Measurements from ENCODE around the gene FOXO1. TPM values are rescaled to one million over a fixed set of nuclear protein-coding genes. Genes with fewer than 3 reads are reported as not detected.

Gene FOXO1
- total and polyA plus RNA-seq, 3 experiments from 2014 or later: 32.6 to 56.2 (median 32.9) TPM

- H3K27me3 ChIP-seq (ENCODE audit: insufficient read depth, low read length, poor library complexity, severe bottlenecking): no peaks in the 10 kb centered on the region
- H3K9me3 Mint-ChIP-seq: peaks cover 0 to 2% (median 0%) of the 10 kb centered on the region in 5 donors
- peaks cover 30% of the 10 kb centered on the region for H3K4me1 ChIP-seq (ENCODE audit: insufficient read depth, low read length)
- H3K4me1 Mint-ChIP-seq: peaks cover 18 to 37% (median 23%) of the 10 kb centered on the region in 3 donors
- peaks cover 0 to 2% of the 10 kb centered on the region in 2 donors for H3K27me3 Mint-ChIP-seq
- H3K4me3 ChIP-seq (ENCODE audit: low read length): no peak overlapping the region
- no peak overlapping the region for H3K4me3 Mint-ChIP-seq
- no peaks in the 10 kb centered on the region for H3K9me3 ChIP-seq (ENCODE audit: low read length)
- ChIA-PET POLR2A (no interaction called here), CTCF (no interaction called here)
- H3K27ac ChIP-seq (ENCODE audit: low read depth, low read length): no peak overlapping the region
- peak overlapping the region in 1 of 8 donors; percentile 45 for H3K27ac Mint-ChIP-seq
- H3K36me3 Mint-ChIP-seq: peaks cover 0 to 5% (median 3%) of the 10 kb centered on the region in 3 donors
- no peak for DNase-seq
- no peaks in the 10 kb centered on the region for H3K36me3 ChIP-seq (ENCODE audit: insufficient read depth, low read length)
These were observed 159.6 kb downstream of the FOXO1 start for GRCh38 chr13:40506592-40507446.

Other genes with a start within 250 kb of the FOXO1 start
- 10 to 100 TPM; 36.7 to 38.6 TPM for gene MRPS31, start 104.5 kb upstream of the FOXO1 start, total RNA-seq
- gene MRPS31, start 104.5 kb upstream of the FOXO1 start, polyA plus RNA-seq: 44.2 TPM
- gene SLC25A15, start 123.0 kb upstream of the FOXO1 start, total RNA-seq: 10 to 100 TPM; 23.9 to 24.3 TPM
- 7.3 TPM for gene SLC25A15, start 123.0 kb upstream of the FOXO1 start, polyA plus RNA-seq

Measured in CD8-positive, alpha-beta memory T cell (primary cell).